NK-92 treated with Interleukin-12 subunit alpha and Interleukin-12 subunit beta, amount 100 ng/mL, for 24 hours (cell line): ENCODE data around the gene GFRA1.

Experiments
- DNase-seq: peaks from one replicate; lab custom pipeline; 2025; lab: John Stamatoyannopoulos, UW

Gene GFRA1

DNA sequence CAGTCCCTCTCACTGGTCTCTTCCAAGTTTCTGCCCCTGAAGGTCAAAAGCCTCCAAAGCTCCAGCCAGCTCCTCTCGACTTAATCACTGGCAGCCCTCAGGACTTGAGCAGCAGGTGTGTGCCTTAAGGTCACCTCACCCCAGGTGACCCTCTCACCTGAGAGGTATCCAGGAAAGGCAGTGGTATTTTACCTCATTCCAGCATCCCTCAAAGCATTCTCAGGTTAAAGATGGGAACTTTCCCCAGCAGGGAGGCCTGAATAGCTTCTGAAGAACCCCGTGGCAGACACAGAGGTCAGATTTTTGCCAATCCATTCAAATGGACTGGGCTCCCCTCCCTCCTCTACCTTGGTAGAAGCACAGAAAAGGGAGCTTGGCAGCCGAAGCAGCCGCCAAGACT, 148.2 kb downstream of the GFRA1 start:
- no peak for DNase-seq

DNA sequence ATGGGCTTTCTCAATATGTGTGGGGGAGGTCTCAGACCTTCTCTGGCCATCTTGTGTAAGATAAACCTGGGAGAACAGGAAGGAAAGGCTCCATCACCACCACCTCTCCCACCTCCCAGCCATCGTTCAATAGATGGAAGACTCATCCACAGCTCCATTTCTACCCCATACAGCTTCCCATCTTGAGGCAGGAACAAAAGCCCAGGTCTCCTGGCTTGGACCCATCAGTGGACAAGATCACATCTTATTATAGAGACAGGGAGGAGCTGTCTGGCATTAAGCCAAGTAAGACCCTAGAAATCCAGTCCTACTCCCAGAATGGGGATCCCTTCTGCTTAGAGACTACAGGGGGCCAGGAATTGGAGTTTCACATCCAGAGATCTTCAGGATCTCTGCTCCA, 150.3 kb downstream of the GFRA1 start:
- no peak for DNase-seq

DNA sequence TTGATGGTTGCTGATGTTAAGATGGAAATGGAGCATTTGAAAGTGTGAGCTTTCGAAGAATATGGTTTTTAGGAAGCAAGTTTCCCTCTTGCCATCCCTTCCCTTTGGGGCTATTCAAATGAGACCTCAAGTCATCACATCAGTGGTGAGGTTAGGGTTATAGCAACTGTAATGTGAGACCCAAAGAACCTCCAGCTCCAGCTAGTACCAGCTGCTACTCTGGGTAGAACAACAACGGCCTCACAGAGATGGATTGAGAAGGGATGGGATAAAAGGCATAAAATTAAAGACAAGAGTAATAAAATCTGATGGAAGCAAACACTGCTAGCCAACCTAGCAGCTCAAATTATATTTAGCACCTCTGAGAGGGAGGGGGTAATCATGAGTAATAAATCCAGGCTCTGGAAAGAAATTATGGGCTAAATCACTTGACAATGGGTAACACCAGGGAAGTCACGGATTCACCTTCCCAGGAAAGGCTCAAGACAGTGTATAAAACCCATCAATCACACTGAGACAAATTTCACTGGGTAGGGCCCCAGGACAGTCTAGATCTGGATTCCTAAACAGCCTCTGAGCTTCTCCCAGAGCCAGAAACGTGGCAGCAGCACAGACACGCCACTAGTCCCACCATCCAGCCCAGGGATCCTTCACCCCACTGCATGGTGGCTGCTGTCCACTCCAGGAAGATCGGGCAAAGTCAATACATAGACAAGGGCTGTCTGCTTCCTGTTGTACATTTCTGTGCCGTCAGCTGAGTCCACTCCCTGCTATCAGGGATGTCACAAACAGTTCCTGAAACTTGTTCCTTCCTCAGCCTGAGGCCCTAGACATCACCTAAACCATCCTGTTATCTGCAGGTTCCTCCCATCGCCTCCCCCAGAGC, 151.1 kb downstream of the GFRA1 start:
- DNase-seq, result no peak

GRCh38 chr10:116120688-116121455, 152.1 kb downstream of the GFRA1 start:
- DNase-seq, result no peak

DNA sequence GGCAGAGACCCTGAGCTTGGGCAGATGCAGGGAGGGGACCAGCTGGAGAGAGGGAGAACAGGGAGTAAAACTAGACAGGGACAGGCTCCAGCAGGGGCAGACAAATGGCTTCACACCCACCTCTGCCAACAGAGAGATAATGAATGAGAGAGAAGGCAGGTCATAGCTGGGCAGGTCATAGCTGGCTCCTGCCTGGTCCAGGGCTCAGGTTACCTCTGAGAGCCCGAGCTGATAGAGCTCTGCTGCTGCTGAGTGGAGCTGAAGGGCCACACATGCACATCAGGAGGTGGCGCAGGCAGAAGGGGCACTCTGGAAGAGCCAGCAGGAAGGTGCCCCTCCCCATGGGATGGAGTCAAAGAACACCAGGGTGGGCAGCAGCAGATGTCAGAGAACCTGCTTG, 154.2 kb downstream of the GFRA1 start:
- DNase-seq, result no peak

DNA sequence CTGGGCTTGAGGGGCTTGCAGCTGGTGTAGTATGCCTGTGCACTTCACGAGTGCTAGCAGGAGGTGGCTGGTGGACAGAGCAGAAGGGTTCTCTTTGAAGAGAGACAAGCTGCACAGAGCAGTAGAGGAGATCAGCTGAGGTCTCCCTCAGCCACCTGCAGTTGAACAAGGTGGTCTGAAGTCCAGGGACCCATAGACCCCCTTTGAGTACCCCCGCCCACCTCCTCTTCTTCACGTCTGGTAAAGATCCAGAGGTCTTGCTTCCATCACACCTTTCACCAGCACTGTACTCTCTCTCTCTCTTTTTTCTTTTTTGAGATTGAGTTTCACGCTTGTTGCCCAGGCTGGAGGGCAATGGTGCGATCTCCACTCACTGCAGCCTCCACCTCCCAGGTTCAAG, 157.2 kb downstream of the GFRA1 start:
- no peak for DNase-seq

DNA sequence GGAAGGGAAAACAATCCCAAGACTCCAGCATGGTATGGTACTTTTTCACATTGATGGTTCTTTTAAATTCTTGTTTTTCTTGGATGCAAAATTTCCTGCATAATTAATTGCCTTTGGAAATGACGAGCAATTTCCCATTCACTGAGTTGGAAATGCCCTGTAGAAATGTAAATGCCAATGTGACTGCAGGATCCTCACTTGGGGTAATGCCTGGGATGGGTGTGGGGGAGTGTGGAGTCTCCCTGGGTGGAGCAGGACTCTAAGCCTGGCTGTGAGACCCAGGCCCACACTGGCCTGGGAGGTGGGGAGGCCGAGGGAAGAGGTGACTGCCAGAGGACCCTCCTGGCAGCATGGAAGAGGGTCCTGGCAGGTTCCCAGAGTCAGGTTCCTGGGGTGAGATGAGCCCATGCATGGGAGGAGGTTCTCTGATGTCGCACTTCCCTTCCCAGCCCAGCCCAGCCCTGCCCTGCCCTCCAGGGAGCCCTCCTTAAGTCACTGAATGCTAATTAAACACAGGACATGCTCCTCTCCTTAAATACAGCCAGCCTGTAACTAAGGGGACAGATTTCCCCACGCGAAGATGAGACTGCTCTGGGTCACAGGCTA, 157.9 kb downstream of the GFRA1 start:
- DNase-seq, result no peak

DNA sequence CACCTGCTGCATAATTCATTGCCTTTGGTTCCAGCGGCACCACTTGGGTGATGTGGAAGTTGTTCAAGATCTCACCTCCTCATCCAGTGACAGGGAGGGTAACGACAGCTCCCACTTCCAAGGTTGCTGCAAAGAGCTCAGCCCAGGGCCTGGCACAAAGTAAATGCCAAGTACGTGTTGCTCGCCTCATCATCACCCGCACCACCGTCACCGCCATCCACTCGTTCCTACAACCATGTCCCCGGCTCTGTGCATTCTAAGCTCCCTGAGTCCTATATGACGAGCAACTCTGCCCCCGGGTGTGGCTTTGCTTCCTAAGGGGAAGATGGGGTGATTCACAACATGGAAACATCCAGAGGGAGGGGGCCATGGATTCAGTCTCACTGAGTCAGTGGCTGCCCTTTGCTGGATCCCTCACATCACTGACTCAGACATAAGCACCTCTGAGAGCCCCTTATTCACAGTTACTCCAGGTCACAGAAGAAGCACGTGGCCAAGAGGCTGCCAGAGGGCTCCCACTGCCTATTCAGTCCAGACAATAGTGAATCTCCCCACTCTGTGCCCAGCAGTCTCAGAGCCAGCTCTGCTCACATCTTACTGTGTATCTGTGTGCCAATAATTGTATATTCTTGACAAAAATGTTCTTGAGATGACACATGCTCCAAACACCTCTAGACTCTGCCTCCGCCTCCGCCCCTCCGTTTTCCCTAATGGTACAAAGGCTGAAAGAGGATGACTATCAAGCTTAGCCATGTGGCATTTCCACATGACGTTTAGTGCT, 159.1 kb downstream of the GFRA1 start:
- DNase-seq, result no peak

DNA sequence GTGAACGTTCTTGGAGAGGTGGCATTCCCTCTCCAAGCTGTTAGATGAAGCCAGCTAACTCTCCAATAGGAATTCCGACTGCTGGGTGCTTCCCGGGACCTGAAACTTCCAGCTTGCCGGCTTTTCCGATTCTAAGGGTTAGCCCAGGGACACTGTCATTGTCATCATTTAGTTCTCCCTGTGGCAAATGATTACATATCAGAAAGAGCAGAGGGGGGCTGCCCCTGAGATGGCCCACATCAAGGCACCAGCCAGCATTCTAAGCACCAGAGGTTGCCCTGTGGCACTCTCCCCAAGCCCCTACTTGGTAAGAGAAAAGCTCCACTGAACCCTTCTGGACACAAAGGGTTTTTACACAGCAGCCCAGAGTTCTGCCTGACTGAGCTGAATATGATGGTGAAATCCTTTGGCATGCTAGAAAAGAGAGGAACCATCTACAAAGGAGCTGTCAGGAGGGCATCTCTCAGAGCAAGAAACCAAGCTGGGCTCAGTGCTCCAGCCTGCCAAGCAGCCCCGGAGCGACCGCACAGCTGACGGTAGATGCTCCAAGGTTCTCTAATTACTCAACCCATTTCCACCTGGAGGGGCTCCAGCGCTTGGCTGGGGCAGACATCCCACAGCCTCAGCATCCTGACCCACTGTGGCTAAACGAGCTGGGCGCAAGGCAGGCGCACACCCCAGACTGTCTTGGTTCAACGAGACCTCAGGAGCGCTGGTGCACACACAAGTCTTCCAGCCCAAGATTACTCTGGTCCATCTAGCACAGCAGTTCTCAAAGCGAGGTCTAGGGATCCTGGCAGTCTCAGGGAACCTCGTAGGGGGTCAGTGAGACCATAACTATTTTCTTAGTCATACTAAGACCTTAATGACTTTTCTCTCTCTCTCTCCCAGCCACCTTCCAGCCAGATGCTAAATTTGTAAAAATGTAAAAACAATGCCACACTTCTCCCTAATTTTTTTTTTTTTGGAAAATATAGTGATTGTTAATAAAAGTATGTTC, 160.5 kb downstream of the GFRA1 start:
- DNase-seq, result no peak

GRCh38 chr10:116111483-116112095, 161.4 kb downstream of the GFRA1 start:
- DNase-seq, result no peak

- DNase-seq, result no peak
Measured at GRCh38 chr10:116110736-116111135, 162.3 kb downstream of the GFRA1 start.

GRCh38 chr10:116109881-116110280, 163.1 kb downstream of the GFRA1 start:
- DNase-seq, result no peak

GRCh38 chr10:116109481-116109880, 163.5 kb downstream of the GFRA1 start:
- no peak for DNase-seq

GRCh38 chr10:116108095-116108494, 164.9 kb downstream of the GFRA1 start:
- DNase-seq, result no peak

GRCh38 chr10:116106611-116107010, 166.4 kb downstream of the GFRA1 start:
- no peak for DNase-seq

GRCh38 chr10:116105264-116105663, 167.7 kb downstream of the GFRA1 start:
- DNase-seq, result no peak

DNA sequence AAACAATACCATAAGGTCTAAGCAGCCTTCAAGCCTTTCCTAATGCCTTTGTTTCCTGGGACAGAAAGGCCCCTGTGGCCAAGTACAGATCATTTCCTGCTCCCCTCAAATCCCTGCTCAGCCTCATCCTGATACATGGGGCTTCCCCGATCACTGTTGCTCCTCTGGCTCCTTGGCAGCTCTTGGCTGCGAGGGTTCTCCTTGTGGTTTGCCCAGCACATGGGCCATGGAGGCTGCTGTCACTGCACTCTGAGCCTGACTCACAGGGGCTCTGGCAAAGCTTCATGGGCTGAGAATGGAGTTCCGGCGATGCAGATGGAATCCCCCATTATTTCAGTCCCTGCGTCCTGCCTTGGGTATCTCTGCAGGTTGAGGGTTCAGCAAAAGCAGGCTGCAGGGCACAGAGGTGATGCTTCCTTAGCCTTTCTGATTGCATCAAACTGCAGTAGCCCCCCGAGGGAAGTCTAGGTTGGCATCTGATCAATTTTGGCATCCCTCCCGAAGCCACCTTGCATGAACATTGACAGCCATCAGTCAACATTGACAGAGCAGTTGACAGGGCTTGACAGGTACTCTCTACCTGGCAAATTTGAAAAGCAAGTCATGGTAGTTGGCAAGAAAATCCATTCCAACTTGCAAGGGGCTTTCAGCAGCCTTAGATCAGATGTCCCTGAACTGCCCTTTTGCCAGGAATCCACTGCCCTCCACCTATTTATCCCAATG, 168.6 kb downstream of the GFRA1 start:
- no peak for DNase-seq

GRCh38 chr10:116103668-116104067, 169.3 kb downstream of the GFRA1 start:
- DNase-seq, result no peak

DNA sequence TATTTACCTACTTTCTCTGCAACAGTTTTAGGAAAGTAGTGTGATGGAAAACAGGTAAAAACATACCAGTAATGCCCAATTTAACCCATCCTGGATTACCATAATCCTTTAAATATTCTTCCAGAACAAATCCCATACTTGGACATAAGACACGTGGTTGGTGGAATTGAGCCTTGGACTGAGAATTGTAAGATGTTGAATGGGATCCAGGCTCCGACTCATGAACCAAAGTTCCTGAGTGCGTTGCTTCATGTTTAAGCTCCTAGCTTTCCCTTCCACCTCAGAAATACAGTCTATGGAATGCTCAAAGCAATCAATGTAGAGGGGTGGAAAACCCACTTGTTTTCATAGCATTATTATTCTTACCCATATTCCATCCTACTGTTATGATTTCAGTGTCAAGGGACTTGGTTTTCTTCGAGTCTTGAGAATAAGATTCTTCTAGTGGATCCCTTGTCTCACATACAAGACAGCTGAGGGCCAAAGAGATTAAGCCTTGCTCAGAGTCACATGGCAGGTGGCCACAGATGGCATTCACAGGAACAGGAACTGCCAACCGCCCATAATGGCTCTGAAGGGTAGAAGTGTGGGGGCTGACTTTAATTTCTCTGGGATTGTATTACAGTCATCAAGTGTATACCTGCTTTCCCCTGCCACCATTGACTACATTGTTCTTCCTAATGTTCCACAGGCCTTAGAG, 171.2 kb downstream of the GFRA1 start:
- no peak for DNase-seq
